MM.1S (cell line): ENCODE measurements around the gene PSORS1C2.

Source experiments
- CTCF ChIP-seq: fragments of 300-600 bp; sonication (generic); IDR thresholded peaks from 2 replicates; pipeline ENCODE4 v1.5.1; 2016; ENCODE audit warnings: antibody characterized with exemption, low read length, mixed read lengths
- EZH2phosphoT487 ChIP-seq: fragments of 300-600 bp; sonication (generic); IDR thresholded peaks from 2 replicates; pipeline ENCODE4 v1.6.1; 2018; ENCODE audit warnings: antibody characterized with exemption, low read length

- TF ChIP-seq EZH2phosphoT487 = no peak
- no peak for TF ChIP-seq CTCF
These were observed 31.7 kb upstream of the PSORS1C2 start, which contains the start of gene POU5F1 for GRCh38 chr6:31170600-31170881.
